ENCODE results near the gene FKBP8. TPM values are rescaled to one million over a fixed set of nuclear protein-coding genes. Genes with fewer than 3 reads are reported as not detected.
"Not testable (repeated sequence)": the region's sequence is repeated elsewhere in the genome, so short reads cannot be mapped to it uniquely, and the experiment has no call there.

FKBP8 gene
- total RNA-seq (2014; rRNA removed; shearing (Covaris generic)): 169 and 180 TPM in 2 replicates

- DNase-seq (ENCODE audit: low read depth): peak; percentile 94
Observed at GRCh38 chr19:18542941-18543813, at the start of gene FKBP8. FKBP8 (minus strand) TSS chr19:18543573; CDS start chr19:18541970, 1,603 bp downstream.

DNA sequence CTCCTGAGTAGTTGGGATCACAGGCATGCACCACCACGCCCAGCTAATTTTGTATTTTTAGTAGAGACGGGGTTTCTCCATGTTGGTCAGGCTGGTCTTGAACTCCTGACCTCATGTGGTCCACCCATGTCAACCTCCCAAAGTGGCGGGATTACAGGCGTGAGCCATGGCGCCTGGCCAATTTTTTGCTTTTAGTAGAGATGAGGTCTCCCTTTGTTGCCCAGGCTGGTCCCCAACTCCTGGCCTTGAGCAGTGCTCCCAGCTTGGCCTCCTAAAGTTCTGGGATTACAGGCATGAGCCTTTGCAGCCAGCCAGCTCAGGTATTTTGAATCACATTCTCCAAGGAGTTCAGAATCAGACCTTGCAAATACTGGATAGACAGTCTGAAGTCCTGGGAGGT, 49.4 kb upstream of the FKBP8 start:
- DNase-seq (ENCODE audit: low read depth): not testable (repeated sequence)

DNA sequence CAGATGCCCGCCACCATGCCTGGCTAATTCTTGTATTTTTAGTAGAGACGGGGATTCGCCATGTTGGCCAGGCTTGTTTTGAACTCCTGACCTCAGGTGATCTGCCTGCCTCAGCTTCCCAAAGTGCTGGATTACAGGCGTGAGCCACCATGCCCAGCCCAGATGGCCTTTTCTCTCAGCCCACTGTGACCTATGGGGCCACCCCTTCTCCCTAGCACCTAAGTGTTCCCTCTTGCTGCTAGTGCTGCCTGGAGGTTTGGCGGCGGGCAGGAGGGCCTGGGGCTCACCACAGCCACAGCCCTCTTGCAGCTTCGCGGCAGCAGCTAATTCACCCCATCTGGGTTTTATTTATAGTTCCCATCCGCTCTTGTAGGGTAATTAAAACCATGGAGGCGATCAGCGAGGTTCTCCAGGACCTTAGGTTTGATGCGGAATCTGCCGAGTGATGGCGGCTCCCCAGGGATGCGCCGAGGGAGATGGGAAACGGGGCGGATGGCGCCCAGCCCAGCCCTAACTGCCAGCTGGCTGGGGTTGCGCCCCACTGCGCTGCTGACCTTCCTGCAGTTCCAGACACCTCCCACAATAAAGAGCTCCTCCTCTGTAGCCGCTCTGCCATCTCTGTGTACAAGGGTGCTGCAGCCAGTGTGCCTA, 48.5 kb upstream of the FKBP8 start:
- DNase-seq (ENCODE audit: low read depth): no peak

DNA sequence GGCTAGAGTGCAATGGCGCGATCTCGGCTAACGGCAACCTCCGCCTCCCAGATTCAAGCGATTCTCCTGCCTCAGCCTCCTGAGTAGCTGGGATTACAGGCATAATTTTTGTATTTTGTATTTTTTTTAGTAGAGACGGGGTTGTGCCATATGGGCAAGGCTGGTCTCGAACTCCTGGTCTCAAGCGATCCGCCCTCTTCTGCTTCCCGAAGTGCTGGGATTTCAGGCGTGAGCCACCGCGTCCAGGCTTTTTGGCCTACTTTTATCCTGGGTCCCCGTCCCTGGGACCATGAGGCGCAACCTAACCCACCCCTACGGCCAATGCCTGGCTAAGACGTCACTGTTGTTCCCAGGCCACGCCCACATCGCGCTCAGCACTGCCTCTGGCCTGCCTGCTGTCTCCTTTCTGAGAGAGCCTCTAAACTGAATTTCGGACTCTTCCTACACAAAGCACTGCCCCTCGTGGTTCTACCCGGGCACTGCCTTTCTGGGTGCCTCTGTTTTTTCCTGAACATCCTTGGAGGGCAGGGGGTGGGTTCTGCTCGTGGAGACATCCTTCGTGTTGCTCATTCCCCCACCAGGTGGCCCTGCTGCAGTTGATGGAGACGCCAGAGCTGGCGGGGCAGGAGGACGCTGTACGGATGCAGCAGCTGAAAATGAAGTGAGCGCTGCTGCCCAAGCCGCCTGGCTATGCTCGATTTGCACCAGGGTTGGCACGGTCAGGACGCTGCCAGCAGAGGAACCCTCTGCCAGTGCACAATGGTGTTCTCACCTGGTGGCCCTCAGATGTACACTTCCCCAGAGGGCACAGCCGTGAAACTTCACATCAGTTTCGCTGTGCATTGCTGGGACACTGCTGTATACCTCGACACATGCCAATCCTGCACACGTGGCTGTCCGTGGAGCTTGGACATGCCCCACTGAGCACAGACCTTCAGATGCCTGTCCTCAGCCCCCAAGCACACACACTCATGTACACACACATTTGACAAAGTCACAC, 47.2 kb upstream of the FKBP8 start:
- no peak for DNase-seq (ENCODE audit: low read depth)

DNA sequence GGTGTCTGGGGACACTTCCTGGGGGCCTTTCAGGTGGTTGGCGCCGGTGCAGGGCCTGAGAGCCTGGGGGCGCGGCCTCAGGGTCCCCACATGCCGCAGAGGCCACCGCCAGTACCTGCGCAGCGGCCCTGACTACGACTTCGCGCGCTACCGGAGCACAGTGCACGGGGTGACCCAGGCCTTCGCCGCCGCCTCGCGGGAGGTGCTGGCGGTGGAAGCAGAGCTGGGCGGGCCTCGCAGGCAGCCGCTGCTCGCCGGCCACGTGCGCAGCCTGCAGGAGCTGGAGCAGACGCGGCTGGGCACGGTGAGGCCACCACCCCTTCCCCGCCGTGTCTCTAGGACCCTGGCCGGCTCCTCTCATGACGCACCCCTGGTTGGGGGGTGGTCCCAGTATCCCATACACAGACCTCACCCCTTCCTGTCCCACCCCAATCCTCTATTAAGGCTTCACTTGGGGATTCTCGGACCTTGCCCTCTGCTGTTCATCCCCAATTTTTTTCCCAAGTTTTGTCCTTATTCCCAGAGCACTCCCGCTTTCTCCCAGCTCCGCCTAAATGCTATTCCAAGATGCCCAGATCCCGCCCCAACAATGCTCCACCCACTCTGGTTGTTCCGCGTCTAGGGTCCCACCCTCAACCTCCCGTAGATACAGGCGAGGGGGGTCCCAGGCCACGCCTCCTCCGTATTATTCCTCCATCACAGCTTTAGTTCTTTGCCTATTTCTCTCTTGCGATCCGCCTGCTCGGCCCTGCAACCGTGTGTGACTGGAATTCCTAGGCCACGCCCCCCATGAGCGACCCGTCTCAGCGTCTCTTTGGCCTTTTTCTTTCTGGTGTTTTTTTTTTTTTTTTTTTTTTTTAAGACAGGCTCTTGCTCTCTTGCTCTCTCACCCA, 46.3 kb upstream of the FKBP8 start:
- peak; percentile 79 for DNase-seq (ENCODE audit: low read depth)

DNA sequence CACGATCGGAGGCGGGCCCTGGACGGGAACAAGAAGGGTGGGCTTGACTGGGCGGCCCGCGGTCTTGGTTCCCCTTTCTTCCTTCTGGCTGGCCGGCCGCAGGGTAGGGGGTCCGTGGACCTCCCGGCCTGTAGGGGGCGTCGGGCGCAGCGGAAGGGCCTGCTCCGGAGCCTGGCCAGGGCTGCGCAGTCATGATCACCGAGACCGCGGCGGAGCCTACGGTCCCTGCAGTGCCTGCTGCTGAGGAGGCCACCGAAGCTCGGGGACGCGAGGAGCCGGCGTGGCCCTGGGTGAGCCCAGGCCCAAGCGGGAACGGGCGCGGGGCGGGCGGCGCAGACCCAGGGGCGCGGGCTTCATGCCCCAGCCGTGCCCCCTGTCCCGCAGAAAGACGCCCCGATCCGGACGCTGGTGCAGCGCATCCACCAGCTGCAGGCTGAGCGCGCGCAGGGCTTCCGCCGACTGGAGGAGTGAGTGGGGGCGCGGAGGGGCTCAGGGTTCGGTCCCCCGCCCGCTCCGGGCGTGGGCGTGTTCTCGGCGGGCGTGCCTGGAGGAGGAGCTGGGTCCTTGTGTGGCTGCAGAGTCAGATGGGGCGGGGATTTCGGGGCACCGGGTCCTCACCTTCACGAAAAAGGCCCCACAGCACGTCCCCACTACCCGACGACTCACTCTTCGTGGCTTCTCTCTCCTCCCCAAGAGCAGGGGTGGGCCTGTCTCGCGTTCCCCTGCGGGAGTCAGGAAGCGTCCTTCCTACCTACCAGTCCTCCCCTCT, 45.4 kb upstream of the FKBP8 start, which contains the start of gene REX1BD:
REX1BD (plus strand) TSS at position 188 of the 769 bp plus-strand sequence; CDS start at position 192, 4 bp downstream.
- DNase-seq (ENCODE audit: low read depth): peak; percentile 88

DNA sequence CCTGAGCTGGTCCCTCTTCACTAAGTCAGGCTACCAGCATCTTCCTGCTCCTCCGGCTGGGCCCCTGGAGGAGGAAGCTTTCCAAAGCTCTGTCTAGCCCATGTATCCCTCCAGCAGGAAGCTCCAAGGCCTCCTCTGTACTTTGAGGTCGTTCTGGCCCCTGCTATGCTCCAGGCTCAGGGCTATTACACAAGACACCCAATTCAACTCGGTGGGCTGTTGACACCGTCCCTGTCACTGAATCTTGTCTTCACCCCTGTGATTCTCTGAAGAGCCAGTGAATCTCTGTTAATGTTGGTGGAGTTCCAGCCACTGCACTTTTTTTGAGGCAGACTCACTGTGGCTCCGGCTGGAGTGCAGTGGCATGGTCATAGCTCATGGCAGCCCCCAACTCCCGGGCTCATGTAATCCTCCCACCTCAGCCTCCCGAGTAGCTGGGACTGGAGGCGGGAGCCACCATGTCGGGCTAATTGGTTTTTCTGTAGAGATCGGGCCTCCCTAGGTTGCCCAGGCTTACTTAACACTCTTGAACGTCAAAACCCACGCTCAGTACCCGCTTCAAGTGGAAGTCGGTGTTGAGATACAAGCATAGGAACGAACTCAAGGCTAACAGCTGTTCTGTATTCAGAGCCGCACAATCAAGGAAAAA, 44.7 kb upstream of the FKBP8 start:
- no peak for DNase-seq (ENCODE audit: low read depth)

GRCh38 chr19:18587561-18587960, 44.2 kb upstream of the FKBP8 start:
- DNase-seq (ENCODE audit: low read depth): no peak

DNA sequence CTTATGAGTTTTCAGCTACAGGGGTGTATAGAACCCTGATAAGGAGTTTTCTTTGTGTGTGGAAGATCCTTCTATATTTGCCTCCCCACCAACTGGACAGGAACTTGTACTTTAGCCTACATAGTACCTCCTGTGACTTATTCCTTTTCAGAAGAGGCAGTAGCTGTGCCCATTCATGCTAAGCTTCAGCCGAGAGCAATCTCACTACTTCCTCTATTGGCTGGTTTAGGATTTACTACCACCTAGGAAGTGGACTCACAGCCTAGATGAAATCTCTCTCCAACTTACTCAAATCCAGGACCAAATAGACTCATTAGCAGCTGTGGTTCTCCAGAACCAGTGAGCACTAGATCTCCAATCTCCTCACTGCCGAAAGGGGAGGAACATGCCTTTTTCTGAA, 42.9 kb upstream of the FKBP8 start:
- DNase-seq (ENCODE audit: low read depth): no peak

- DNase-seq (ENCODE audit: low read depth): no peak
Observed at GRCh38 chr19:18580311-18580710, 36.9 kb upstream of the FKBP8 start.

- DNase-seq (ENCODE audit: low read depth): no peak
Observed at GRCh38 chr19:18577365-18577914, 34.1 kb upstream of the FKBP8 start.

DNA sequence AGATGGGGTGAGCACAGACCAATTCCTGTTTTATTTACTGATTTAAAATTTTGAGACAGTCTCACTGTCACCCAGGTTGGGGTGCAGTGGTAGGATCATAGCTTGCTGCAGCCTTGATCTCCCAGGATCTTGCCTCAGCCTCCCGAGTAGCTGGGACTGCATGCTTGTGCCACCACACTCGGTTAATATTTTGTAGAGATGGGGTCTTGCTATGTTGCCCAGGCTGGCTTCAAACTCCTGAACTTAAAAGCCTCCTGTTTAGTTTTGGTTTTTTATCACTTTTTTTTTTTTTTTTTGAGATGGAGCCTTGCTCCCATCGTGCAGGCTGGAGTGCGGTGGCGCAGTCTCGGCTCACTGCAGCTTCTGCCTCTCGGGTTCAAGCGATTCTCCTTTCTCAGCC, 33.0 kb upstream of the FKBP8 start:
- no peak for DNase-seq (ENCODE audit: low read depth)

DNA sequence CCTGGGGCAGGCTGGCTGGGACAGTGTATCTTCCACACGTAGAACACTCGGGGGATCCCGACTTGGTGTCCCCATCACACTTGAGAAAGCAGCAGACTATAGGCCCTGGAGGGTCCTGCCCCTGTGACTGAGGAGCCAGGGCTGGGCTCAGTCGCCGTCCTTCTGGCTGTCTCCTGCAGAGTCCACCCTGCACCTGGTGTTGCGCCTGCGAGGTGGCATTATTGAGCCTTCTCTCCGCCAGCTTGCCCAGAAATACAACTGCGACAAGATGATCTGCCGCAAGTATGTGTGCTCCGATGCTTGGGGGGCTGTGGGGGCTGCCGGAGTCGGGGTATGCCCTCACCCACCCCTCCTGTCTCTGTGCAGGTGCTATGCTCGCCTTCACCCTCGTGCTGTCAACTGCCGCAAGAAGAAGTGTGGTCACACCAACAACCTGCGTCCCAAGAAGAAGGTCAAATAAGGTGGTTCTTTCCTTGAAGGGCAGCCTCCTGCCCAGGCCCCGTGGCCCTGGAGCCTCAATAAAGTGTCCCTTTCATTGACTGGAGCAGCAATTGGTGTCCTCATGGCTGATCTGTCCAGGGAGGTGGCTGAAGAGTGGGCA, 31.4 kb upstream of the FKBP8 start:
- DNase-seq (ENCODE audit: low read depth): no peak

DNA sequence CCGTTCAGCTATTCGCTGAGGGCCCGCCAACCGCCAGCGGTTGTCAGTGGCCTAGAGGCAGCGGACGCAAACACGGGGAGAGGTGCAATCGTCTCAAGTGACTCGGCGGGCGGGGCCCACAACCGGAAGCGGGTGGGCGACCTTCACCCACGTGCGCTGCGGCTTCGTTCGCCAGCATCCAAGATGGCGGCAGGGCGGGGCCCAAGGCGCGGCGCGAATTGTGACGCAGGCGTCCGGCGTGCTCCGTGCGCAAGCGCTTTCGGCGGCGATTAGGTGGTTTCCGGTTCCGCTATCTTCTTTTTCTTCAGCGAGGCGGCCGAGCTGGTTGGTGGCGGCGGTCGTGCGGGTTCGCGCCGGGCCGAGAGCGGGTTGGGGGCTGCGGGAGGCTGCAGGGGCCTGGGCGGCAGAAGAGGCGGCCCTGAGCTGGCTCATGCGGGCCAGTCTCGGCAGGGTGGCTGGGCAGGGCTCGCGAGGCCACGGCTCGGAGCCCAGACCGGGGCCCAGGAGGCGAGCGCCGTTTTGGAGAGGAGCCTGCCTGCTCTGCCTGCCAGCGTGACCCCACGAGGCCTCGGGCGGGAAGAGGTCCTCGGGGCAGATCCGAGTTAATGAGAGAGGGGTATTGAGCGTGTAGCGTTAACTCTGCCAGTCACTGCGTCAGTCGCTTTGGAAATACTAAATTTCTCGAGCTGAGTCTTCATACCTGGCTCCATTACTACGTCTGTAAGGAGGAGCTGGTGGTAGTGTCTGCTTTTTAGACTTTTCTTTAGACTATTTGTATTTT, 28.4 kb upstream of the FKBP8 start, which contains the start of gene UBA52:
UBA52 (plus strand) TSS at position 294 of the 781 bp plus-strand sequence. CDS start 1,444 bp downstream, outside the sequence.
- DNase-seq (ENCODE audit: low read depth): peak; percentile 99

DNA sequence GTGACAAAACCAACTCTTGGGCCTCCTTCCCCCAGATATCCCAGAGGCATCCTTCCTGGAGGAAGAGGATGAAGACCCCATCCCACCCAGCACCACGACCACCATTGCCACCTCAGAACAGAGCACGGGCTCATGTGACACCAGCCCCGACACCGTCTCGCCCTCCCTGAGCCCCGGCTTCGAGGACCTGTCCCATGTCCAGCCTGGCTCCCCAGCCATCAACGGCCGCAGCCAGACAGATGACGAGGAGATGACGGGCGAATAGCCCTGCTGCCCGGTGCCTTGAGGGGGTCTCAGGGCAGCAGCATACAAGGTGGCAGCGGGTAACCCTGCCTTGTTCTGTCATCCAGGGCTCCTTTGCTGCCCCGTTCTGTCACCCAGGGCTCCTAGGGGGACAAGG, 25.0 kb upstream of the FKBP8 start:
- DNase-seq (ENCODE audit: low read depth): no peak

GRCh38 chr19:18566953-18567352, 23.6 kb upstream of the FKBP8 start:
- DNase-seq (ENCODE audit: low read depth): no peak

- DNase-seq (ENCODE audit: low read depth): no peak
Observed at GRCh38 chr19:18562086-18562485, 18.7 kb upstream of the FKBP8 start.

GRCh38 chr19:18559685-18560084, 16.3 kb upstream of the FKBP8 start:
- no peak for DNase-seq (ENCODE audit: low read depth)

Data from Daoy (cell line).